Fibroblast of lung (primary cell): ENCODE measurements around the gene NKRF. TPM values are rescaled to one million over a fixed set of nuclear protein-coding genes. Genes with fewer than 3 reads are reported as not detected.
A peak's percentile ranks its signal among the peaks of the same experiment; 100 is the strongest.

ENCODE experiments used
- DNase-seq, 2 donors: peaks; one replicate each; pipeline versions ENCODE4 v3.0.0 to v3.0.0-alpha.2; 2010; ENCODE audit warnings: low read depth in 2 of 2
- H2AFZ ChIP-seq: 2 replicates; pipeline ENCODE4 v1.5.1; 2012; ENCODE audit warnings: low read length, control low read depth, inconsistent platforms
- H3K27ac ChIP-seq: 2 replicates; pipeline ENCODE4 v1.5.1; 2011; ENCODE audit warnings: low read length, control low read depth; ENCODE audit not compliant: insufficient read depth
- H3K27me3 ChIP-seq: 2 replicates; pipeline ENCODE4 v1.5.1; 2011; ENCODE audit warnings: mild to moderate bottlenecking, low read length; ENCODE audit not compliant: control insufficient read depth, insufficient read depth
- H3K36me3 ChIP-seq: 2 replicates; pipeline ENCODE4 v1.5.1; 2011; ENCODE audit warnings: low read length; ENCODE audit not compliant: control insufficient read depth, insufficient read depth
- H3K4me1 ChIP-seq: 2 replicates; pipeline ENCODE4 v1.5.1; 2011; ENCODE audit warnings: low read length; ENCODE audit not compliant: control insufficient read depth, insufficient read depth; ENCODE audit errors: extremely low read depth
- H3K4me2 ChIP-seq: 2 replicates; pipeline ENCODE4 v1.5.1; 2011; ENCODE audit warnings: low read length, control low read depth; ENCODE audit not compliant: insufficient read depth; ENCODE audit errors: extremely low read depth
- H3K4me3 ChIP-seq, 4 experiments: fragments of 200-600 bp in 1 of 4; sonication (generic) in 1 of 4; replicated peaks in 1 of 4; 2 replicates each; pipeline ENCODE4 v1.5.1; 2011 to 2016; ENCODE audit warnings: low read length in 4 of 4, low read depth in 3 of 4, mild to moderate bottlenecking in 3 of 4, control low read depth in 2 of 4, inconsistent platforms in 1 of 4, mixed read lengths in 1 of 4; ENCODE audit not compliant: insufficient read depth in 1 of 4; ENCODE audit errors: control extremely low read depth in 1 of 4
- H3K79me2 ChIP-seq: 2 replicates; pipeline ENCODE4 v1.5.1; 2012; ENCODE audit warnings: mild to moderate bottlenecking, low read length, inconsistent platforms; ENCODE audit not compliant: control insufficient read depth, insufficient read depth
- H3K9ac ChIP-seq: 2 replicates; pipeline ENCODE4 v1.5.1; 2011; ENCODE audit warnings: mild to moderate bottlenecking, low read length, control low read depth; ENCODE audit not compliant: insufficient read depth
- H3K9me3 ChIP-seq: 2 replicates; pipeline ENCODE4 v1.5.1; 2012; ENCODE audit warnings: low read depth, low read length; ENCODE audit not compliant: control insufficient read depth, insufficient read depth
- H4K20me1 ChIP-seq: 2 replicates; pipeline ENCODE4 v1.5.1; 2011; ENCODE audit warnings: low read length; ENCODE audit not compliant: control insufficient read depth, insufficient read depth; ENCODE audit errors: extremely low read depth
- EZH2 ChIP-seq: IDR thresholded peaks from 2 replicates; pipeline ENCODE4 v1.5.1; 2012; ENCODE audit warnings: low read length, control low read depth, mild to moderate bottlenecking; ENCODE audit errors: missing control alignments
- polyA plus RNA-seq, 2 donors: library from polyadenylated mRNA; depleted of rRNA in 1 of 2; stranded (reverse) in 1 of 2; unstranded in 1 of 2; fragments of >200 nt; gene quantifications; 2 replicates each; pipeline ENCODE4 v1.2.1, GENCODE V29; 2011 to 2012; ENCODE audit warnings: missing spikeins in 1 of 2
- total RNA-seq: library from RNA; depleted of rRNA; stranded (reverse); fragments of >200 nt; gene quantifications from 2 replicates; pipeline ENCODE4 v1.2.1, GENCODE V29; 2014
- TF ChIP-seq, protein P1 (sequence below), 2 donors: IDR thresholded peaks in 1 of 2; conservative IDR thresholded peaks in 1 of 2; 1 replicate in 1 of 2; 2 replicates in 1 of 2; pipeline ENCODE4 v1.5.1; 2011 to 2012; ENCODE audit warnings: low read length in 2 of 2, control low read depth in 1 of 2, inconsistent platforms in 1 of 2, low read depth in 1 of 2, mild to moderate bottlenecking in 1 of 2

Gene NKRF
- total and polyA plus RNA-seq, 2 donors (not counting 1 experiment from before 2014, with no cell fraction given): 4.1 to 7.1 TPM

DNA sequence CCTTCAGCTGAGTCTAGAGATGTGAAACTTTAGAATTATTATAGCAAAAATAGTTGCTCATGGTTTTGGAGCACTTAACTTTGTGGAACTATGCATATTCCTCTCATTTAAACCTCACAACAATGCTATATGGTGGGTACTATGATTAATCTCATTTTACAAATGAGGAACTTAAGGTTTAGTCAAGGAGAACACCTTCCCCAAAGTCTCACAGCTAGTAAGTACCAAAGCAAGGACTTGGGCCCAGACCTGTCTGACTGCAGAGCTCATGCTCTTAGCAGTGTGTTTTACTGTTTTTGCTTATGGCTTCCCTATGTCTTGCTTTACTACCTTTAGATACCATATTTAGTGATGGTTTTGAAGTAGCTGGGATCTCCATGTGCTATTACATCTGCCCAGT, 26.8 kb downstream of the NKRF start:
- H3K4me2 ChIP-seq: no peak overlapping the region
- no peak overlapping the region for H3K27ac ChIP-seq
- H4K20me1 ChIP-seq: no peaks in the 10 kb centered on the region
- no peaks in the 10 kb centered on the region for H3K9me3 ChIP-seq
- H3K36me3 ChIP-seq: no peaks in the 10 kb centered on the region
- H3K4me3 ChIP-seq: no peak overlapping the region
- H2AFZ ChIP-seq: no peak overlapping the region
- DNase-seq: no peak
- H3K79me2 ChIP-seq: peaks cover 12% of the 10 kb centered on the region
- H3K27me3 ChIP-seq: no peaks in the 10 kb centered on the region
- H3K4me1 ChIP-seq: no peaks in the 10 kb centered on the region
- TF ChIP-seq, protein P1, sequence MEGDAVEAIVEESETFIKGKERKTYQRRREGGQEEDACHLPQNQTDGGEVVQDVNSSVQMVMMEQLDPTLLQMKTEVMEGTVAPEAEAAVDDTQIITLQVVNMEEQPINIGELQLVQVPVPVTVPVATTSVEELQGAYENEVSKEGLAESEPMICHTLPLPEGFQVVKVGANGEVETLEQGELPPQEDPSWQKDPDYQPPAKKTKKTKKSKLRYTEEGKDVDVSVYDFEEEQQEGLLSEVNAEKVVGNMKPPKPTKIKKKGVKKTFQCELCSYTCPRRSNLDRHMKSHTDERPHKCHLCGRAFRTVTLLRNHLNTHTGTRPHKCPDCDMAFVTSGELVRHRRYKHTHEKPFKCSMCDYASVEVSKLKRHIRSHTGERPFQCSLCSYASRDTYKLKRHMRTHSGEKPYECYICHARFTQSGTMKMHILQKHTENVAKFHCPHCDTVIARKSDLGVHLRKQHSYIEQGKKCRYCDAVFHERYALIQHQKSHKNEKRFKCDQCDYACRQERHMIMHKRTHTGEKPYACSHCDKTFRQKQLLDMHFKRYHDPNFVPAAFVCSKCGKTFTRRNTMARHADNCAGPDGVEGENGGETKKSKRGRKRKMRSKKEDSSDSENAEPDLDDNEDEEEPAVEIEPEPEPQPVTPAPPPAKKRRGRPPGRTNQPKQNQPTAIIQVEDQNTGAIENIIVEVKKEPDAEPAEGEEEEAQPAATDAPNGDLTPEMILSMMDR (conservative IDR thresholded peaks at IDR 0.05 in 1 of 2, IDR thresholded peaks at IDR 0.05 in 1 of 2; ENCODE audit: low read depth in 1 of 2, low read length in 2 of 2): no peak
- no peak for TF ChIP-seq EZH2
- no peak overlapping the region for H3K9ac ChIP-seq

GRCh38 chrX:119574394-119575266, 31.6 kb downstream of the NKRF start, which contains the start of gene UBE2A:
TSS of gene UBE2A (plus strand) at chrX:119574563. CDS start at chrX:119574712, 149 bp downstream.
- no peaks in the 10 kb centered on the region for H3K4me1 ChIP-seq
- H3K9ac ChIP-seq: peak within 1 kb of the TSS; percentile 76
- H3K79me2 ChIP-seq: peaks cover 12% of the 10 kb centered on the region
- H3K4me3 ChIP-seq: peak within 1 kb of the TSS; percentile 61 to 77 (median 71)
- no peak for TF ChIP-seq EZH2
- TF ChIP-seq, protein P1 (conservative IDR thresholded peaks at IDR 0.05 in 1 of 2, IDR thresholded peaks at IDR 0.05 in 1 of 2; ENCODE audit: low read depth in 1 of 2, low read length in 2 of 2): peak; percentile 26 to 27
- no peaks in the 10 kb centered on the region for H4K20me1 ChIP-seq
- H3K36me3 ChIP-seq: no peaks in the 10 kb centered on the region
- H3K27me3 ChIP-seq: no peaks in the 10 kb centered on the region
- DNase-seq: peak; percentile 90 to 92
- peak within 1 kb of the TSS; percentile 69 for H3K27ac ChIP-seq
- peak within 1 kb of the TSS; percentile 55 for H2AFZ ChIP-seq
- H3K4me2 ChIP-seq: peak within 1 kb of the TSS; percentile 78
- H3K9me3 ChIP-seq: no peaks in the 10 kb centered on the region

DNA sequence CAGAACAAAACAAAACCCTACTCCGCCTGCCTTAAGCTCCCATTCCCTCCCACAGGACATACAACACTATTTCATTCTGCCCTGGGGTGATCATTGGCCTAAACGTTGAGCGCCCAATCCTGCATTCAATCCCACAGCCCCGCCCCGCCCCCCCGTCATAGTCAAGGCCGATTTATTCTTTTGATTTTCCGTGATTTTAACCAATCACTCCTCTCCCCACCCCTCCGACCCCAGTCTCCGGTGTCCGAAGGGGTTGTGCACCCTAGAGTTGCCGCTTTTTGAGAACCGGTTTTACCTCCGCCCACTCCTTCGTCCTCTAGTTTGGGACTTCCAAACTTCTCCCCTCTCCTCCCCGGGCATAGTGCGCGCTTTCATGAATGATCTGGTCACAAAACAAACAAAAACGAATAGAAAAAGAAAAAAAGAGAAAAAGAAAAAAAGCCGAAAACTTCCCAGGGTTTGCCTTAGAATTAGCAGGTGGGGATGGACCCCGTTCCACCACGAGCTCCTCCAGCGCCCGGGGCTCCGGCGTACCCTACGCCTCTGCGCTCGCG, 32.3 kb downstream of the NKRF start:
- Histone ChIP-seq H4K20me1 (no peaks in the 10 kb centered on the region), H2AFZ (peak overlapping the region; percentile 55), H3K9me3 (no peaks in the 10 kb centered on the region), H3K4me3 (peak overlapping the region; percentile 61 to 72 (median 68)), H3K27ac (peak overlapping the region; percentile 69), H3K4me2 (peak overlapping the region; percentile 78), H3K36me3 (no peaks in the 10 kb centered on the region), H3K79me2 (peaks cover 12% of the 10 kb centered on the region), H3K4me1 (no peaks in the 10 kb centered on the region), H3K27me3 (no peaks in the 10 kb centered on the region), H3K9ac (peak overlapping the region; percentile 76)
- DNase-seq: peak in 1 of 2 donors; percentile 55
- TF ChIP-seq, protein P1 (conservative IDR thresholded peaks at IDR 0.05 in 1 of 2, IDR thresholded peaks at IDR 0.05 in 1 of 2; ENCODE audit: low read depth in 1 of 2, low read length in 2 of 2): no peak
- TF ChIP-seq EZH2: no peak
